GM18502 (cell line): Measurements from ENCODE around the gene LRCH1.

Experiments
- ATAC-seq: cut with Tn5 transposase; IDR thresholded peaks from one replicate; pipeline ENCODE4 v1.9.1; 2021; ENCODE audit warnings: mild to moderate bottlenecking; ENCODE audit not compliant: unreplicated experiment, poor library complexity

LRCH1 gene

GRCh38 chr13:46609052-46609451 is 56.1 kb downstream of the LRCH1 start:
- ATAC-seq, result no peak

GRCh38 chr13:46609726-46610125 is 56.8 kb downstream of the LRCH1 start:
- ATAC-seq, result no peak

- ATAC-seq, result no peak
Measured at GRCh38 chr13:46612267-46612666, 59.3 kb downstream of the LRCH1 start.

- ATAC-seq, result no peak
Measured at GRCh38 chr13:46613409-46614049, 60.6 kb downstream of the LRCH1 start.

- no peak for ATAC-seq
Measured at GRCh38 chr13:46614582-46614981, 61.6 kb downstream of the LRCH1 start.

GRCh38 chr13:46615888-46616531 is 63.0 kb downstream of the LRCH1 start:
- ATAC-seq, result no peak

GRCh38 chr13:46617229-46617721 is 64.3 kb downstream of the LRCH1 start:
- ATAC-seq, result no peak

- no peak for ATAC-seq
Measured at GRCh38 chr13:46617885-46618284, 64.9 kb downstream of the LRCH1 start.

- no peak for ATAC-seq
Measured at GRCh38 chr13:46618694-46619254, 65.8 kb downstream of the LRCH1 start.

GRCh38 chr13:46620029-46620428 is 67.1 kb downstream of the LRCH1 start:
- no peak for ATAC-seq

- ATAC-seq, result no peak
Measured at GRCh38 chr13:46620471-46620870, 67.5 kb downstream of the LRCH1 start.

- no peak for ATAC-seq
Measured at GRCh38 chr13:46621133-46621532, 68.2 kb downstream of the LRCH1 start.

- no peak for ATAC-seq
Measured at GRCh38 chr13:46621792-46622629, 69.0 kb downstream of the LRCH1 start.

GRCh38 chr13:46622630-46623256 is 69.8 kb downstream of the LRCH1 start:
- ATAC-seq, result no peak

- ATAC-seq, result peak; percentile 51
Measured at GRCh38 chr13:46624353-46624752, 71.4 kb downstream of the LRCH1 start.

- ATAC-seq, result no peak
Measured at GRCh38 chr13:46624821-46625220, 71.9 kb downstream of the LRCH1 start.

- no peak for ATAC-seq
Measured at GRCh38 chr13:46627462-46627861, 74.5 kb downstream of the LRCH1 start.

GRCh38 chr13:46628622-46629365 is 75.8 kb downstream of the LRCH1 start:
- ATAC-seq, result no peak

GRCh38 chr13:46629811-46630413 is 76.9 kb downstream of the LRCH1 start:
- no peak for ATAC-seq
